SK-N-SH treated with all-trans-retinoic acid at 6 μM for 48 hours (cell line): ENCODE measurements around the gene SLC7A10.

Source experiments
- ATAC-seq: fragments of 200-7000 bp; cut with Tn5 transposase; 3 replicates; pipeline ENCODE4 v1.9.1; 2020; ENCODE audit warnings: mild to moderate bottlenecking, moderate library complexity
- ARNTL ChIP-seq: fragments of 450-650 bp; formaldehyde crosslinking; IDR thresholded peaks from 2 replicates; pipeline ENCODE4 v1.5.0; 2020; ENCODE audit warnings: low read depth, mild to moderate bottlenecking, moderate library complexity, borderline replicate concordance
- BACH2 ChIP-seq: fragments of 250-450 bp; sonication (Bioruptor Pico); IDR thresholded peaks from 2 replicates; pipeline ENCODE4 v1.9.0; 2021; ENCODE audit warnings: mild to moderate bottlenecking, borderline replicate concordance
- CREB5 ChIP-seq: fragments of 250-450 bp; sonication (Bioruptor Pico); IDR thresholded peaks from 2 replicates; pipeline ENCODE4 v1.5.1; 2020; ENCODE audit warnings: low read depth, mild to moderate bottlenecking, moderate library complexity
- CSDC2 ChIP-seq: fragments of 250-450 bp; sonication (Bioruptor Pico); IDR thresholded peaks from 2 replicates; pipeline ENCODE4 v1.5.0; 2020; ENCODE audit warnings: mild to moderate bottlenecking, moderate library complexity
- CSRNP3 ChIP-seq: fragments of 250-450 bp; sonication (Bioruptor Pico); IDR thresholded peaks from 2 replicates; pipeline ENCODE4 v1.5.1; 2021; ENCODE audit warnings: mild to moderate bottlenecking, moderate library complexity
- ESRRG ChIP-seq: fragments of 250-450 bp; sonication (Bioruptor Pico); IDR thresholded peaks from 2 replicates; pipeline ENCODE4 v1.6.1; 2021; ENCODE audit warnings: mild to moderate bottlenecking
- GLIS3 ChIP-seq: fragments of 250-450 bp; sonication (Bioruptor Pico); IDR thresholded peaks from 2 replicates; pipeline ENCODE4 v1.5.0; 2020; ENCODE audit warnings: mild to moderate bottlenecking, moderate library complexity
- ISL1 ChIP-seq: fragments of 250-450 bp; sonication (Bioruptor Pico); IDR thresholded peaks from 2 replicates; pipeline ENCODE4 v2.1.2; 2022; ENCODE audit warnings: mild to moderate bottlenecking, moderate library complexity
- OSR1 ChIP-seq: fragments of 250-450 bp; sonication (Bioruptor Pico); IDR thresholded peaks from 2 replicates; pipeline ENCODE4 v1.8.0; 2022; ENCODE audit warnings: moderate library complexity, mild to moderate bottlenecking, inconsistent platforms
- PATZ1 ChIP-seq: fragments of 250-450 bp; sonication (Bioruptor Pico); IDR thresholded peaks from 2 replicates; pipeline ENCODE4 v1.8.0; 2020; ENCODE audit warnings: mild to moderate bottlenecking, moderate library complexity, borderline replicate concordance
- POU6F1 ChIP-seq: fragments of 250-450 bp; sonication (Bioruptor Pico); IDR thresholded peaks from 2 replicates; pipeline ENCODE4 v1.8.0; 2021; ENCODE audit warnings: low read depth, mild to moderate bottlenecking, moderate library complexity, borderline replicate concordance
- PPARA ChIP-seq: fragments of 250-450 bp; sonication (Bioruptor Pico); IDR thresholded peaks from 2 replicates; pipeline ENCODE4 v1.5.0; 2020; ENCODE audit warnings: mild to moderate bottlenecking, borderline replicate concordance
- RARB ChIP-seq: fragments of 250-450 bp; sonication (Bioruptor Pico); IDR thresholded peaks from 2 replicates; pipeline ENCODE4 v1.8.0; 2021; ENCODE audit warnings: mild to moderate bottlenecking, moderate library complexity
- SNAI2 ChIP-seq: fragments of 250-450 bp; sonication (Bioruptor Pico); IDR thresholded peaks from 2 replicates; pipeline ENCODE4 v1.5.0; 2020; ENCODE audit warnings: mild to moderate bottlenecking, moderate library complexity
- TCF4 ChIP-seq: fragments of 250-450 bp; sonication (Bioruptor Pico); IDR thresholded peaks from 2 replicates; pipeline ENCODE4 v1.8.0; 2021; ENCODE audit warnings: mild to moderate bottlenecking, moderate library complexity, borderline replicate concordance
- TOX ChIP-seq: fragments of 250-450 bp; sonication (Bioruptor Pico); IDR thresholded peaks from 2 replicates; pipeline ENCODE4 v1.8.0; 2021; ENCODE audit warnings: mild to moderate bottlenecking, moderate library complexity, borderline replicate concordance
- TSHZ2 ChIP-seq: fragments of 250-450 bp; sonication (Bioruptor Pico); IDR thresholded peaks from 2 replicates; pipeline ENCODE4 v1.5.0; 2020; ENCODE audit warnings: mild to moderate bottlenecking, moderate library complexity
- ZFP3 ChIP-seq: fragments of 250-450 bp; sonication (Bioruptor Pico); IDR thresholded peaks from 2 replicates; pipeline ENCODE4 v1.5.0; 2020; ENCODE audit warnings: mild to moderate bottlenecking, moderate library complexity
- ZFP30 ChIP-seq: fragments of 450-650 bp; formaldehyde crosslinking; IDR thresholded peaks from 2 replicates; pipeline ENCODE4 v1.5.0; 2022; ENCODE audit warnings: mild to moderate bottlenecking, moderate library complexity
- ZNF565 ChIP-seq: fragments of 450-650 bp; formaldehyde crosslinking; conservative IDR thresholded peaks from 2 replicates; pipeline ENCODE4 v1.5.0; 2020; ENCODE audit warnings: low read depth, mild to moderate bottlenecking, moderate library complexity
- ZNF70 ChIP-seq: fragments of 450-650 bp; formaldehyde crosslinking; IDR thresholded peaks from 2 replicates; pipeline ENCODE4 v1.5.0; 2020; ENCODE audit warnings: mild to moderate bottlenecking, moderate library complexity
- ZNF8 ChIP-seq: fragments of 450-650 bp; formaldehyde crosslinking; IDR thresholded peaks from 2 replicates; pipeline ENCODE4 v1.5.0; 2020; ENCODE audit warnings: mild to moderate bottlenecking, moderate library complexity

The SLC7A10 gene

GRCh38 chr19:33241530-33242101 is 16.0 kb upstream of the SLC7A10 start:
- peak; percentile 51 for ATAC-seq
- TF ChIP-seq TCF4 (CRISPR knock-in tag) = no peak
- TF ChIP-seq PATZ1 = no peak
- TF ChIP-seq TSHZ2 (CRISPR knock-in tag) = no peak
- no peak for TF ChIP-seq SNAI2 (CRISPR knock-in tag)
- no peak for TF ChIP-seq CSRNP3
- no peak for TF ChIP-seq RARB (CRISPR knock-in tag)
- TF ChIP-seq ZNF565 (CRISPR knock-in tag) = no peak
- TF ChIP-seq ZFP30 (CRISPR knock-in tag) = no peak
- TF ChIP-seq ZFP3 (CRISPR knock-in tag) = no peak
- no peak for TF ChIP-seq CSDC2 (CRISPR knock-in tag)
- no peak for TF ChIP-seq BACH2 (CRISPR knock-in tag)
- TF ChIP-seq GLIS3 = no peak
- no peak for TF ChIP-seq PPARA (CRISPR knock-in tag)
- TF ChIP-seq ZNF8 (CRISPR knock-in tag) = no peak
- no peak for TF ChIP-seq TOX (CRISPR knock-in tag)
- no peak for TF ChIP-seq ARNTL (CRISPR knock-in tag)
- no peak for TF ChIP-seq ISL1 (CRISPR knock-in tag)
- TF ChIP-seq OSR1 = no peak
- TF ChIP-seq CREB5 (CRISPR knock-in tag) = no peak
- TF ChIP-seq POU6F1 (CRISPR knock-in tag) = no peak
- TF ChIP-seq, all 23 proteins: peak for 0

- ATAC-seq = no peak
- TF ChIP-seq ZNF70 (CRISPR knock-in tag) = no peak
- no peak for TF ChIP-seq ISL1 (CRISPR knock-in tag)
- TF ChIP-seq BACH2 (CRISPR knock-in tag) = no peak
- TF ChIP-seq ZFP30 (CRISPR knock-in tag) = no peak
- no peak for TF ChIP-seq OSR1
- TF ChIP-seq ESRRG (CRISPR knock-in tag) = no peak
- no peak for TF ChIP-seq PATZ1
- TF ChIP-seq CSDC2 (CRISPR knock-in tag) = no peak
- no peak for TF ChIP-seq PPARA (CRISPR knock-in tag)
- TF ChIP-seq SNAI2 (CRISPR knock-in tag) = no peak
- no peak for TF ChIP-seq ZNF8 (CRISPR knock-in tag)
- no peak for TF ChIP-seq POU6F1 (CRISPR knock-in tag)
- no peak for TF ChIP-seq RARB (CRISPR knock-in tag)
- TF ChIP-seq TOX (CRISPR knock-in tag) = no peak
These were observed 15.5 kb upstream of the SLC7A10 start for GRCh38 chr19:33241091-33241529.
